DMS153 treated with DMSO at 0.1 percent for 48 hours (cell line): ENCODE measurements around the gene LYSMD3.

ENCODE experiments used
- DNase-seq: peaks from one replicate; lab custom pipeline; 2025; ENCODE audit not compliant: unreplicated experiment; lab: John Stamatoyannopoulos, UW

Gene LYSMD3

GRCh38 chr5:90483206-90483605 lies 46.2 kb downstream of the LYSMD3 start:
- no peak for DNase-seq

- DNase-seq: no peak
These were observed 48.7 kb downstream of the LYSMD3 start for GRCh38 chr5:90480699-90481098.

GRCh38 chr5:90479611-90480385 lies 49.6 kb downstream of the LYSMD3 start:
- no peak for DNase-seq

GRCh38 chr5:90477621-90478215 lies 51.7 kb downstream of the LYSMD3 start:
- no peak for DNase-seq

- DNase-seq: no peak
These were observed 52.3 kb downstream of the LYSMD3 start for GRCh38 chr5:90477073-90477472.

- no peak for DNase-seq
These were observed 53.0 kb downstream of the LYSMD3 start for GRCh38 chr5:90476391-90476790.

- DNase-seq: no peak
These were observed 53.9 kb downstream of the LYSMD3 start for GRCh38 chr5:90475436-90475980.

- DNase-seq: peak; percentile 60
These were observed 54.9 kb downstream of the LYSMD3 start, which contains the start of the genes MBLAC2 and POLR3G for GRCh38 chr5:90474235-90475107. Gene MBLAC2 (minus strand): TSS chr5:90474771. CDS start chr5:90474292, 479 bp downstream. Gene POLR3G (plus strand): TSS chr5:90474864. CDS start chr5:90485568, 10,704 bp downstream.

GRCh38 chr5:90473396-90474234 lies 55.8 kb downstream of the LYSMD3 start:
- no peak for DNase-seq

- DNase-seq: no peak
These were observed 56.5 kb downstream of the LYSMD3 start for GRCh38 chr5:90472783-90473395.
